ENCODE measurements around the gene ETFB.
"Not testable (repeated sequence)": the region's sequence is repeated elsewhere in the genome, so short reads cannot be mapped to it uniquely, and the experiment has no call there.

Gene ETFB

DNA sequence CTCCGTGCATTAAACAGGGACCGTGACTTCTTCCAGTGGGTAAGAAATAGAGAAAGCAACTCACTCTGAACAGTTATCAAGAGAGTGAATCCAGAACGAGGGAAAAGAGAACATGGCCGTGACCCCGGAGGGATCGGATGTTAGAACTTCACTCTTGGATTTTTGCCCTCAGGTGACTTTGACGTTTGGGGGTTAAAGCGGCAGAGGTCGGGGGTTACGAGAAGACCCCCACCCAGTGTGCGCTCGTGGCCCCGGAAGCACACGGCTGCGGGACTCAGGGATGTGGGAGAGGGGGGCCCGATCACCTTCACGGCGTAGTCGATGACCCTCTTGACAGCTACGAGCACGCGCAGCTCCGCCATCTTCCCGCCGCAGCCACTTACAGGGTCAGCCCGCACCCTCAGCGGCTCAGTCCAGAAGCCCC is at the start of gene ETFB:
Gene ETFB, minus strand, starts transcription at position 424 of the 424 bp plus-strand sequence. Its CDS starts 62 bp downstream, at position 362.
- DNase-seq (ENCODE audit: low read depth) = no peak

DNA sequence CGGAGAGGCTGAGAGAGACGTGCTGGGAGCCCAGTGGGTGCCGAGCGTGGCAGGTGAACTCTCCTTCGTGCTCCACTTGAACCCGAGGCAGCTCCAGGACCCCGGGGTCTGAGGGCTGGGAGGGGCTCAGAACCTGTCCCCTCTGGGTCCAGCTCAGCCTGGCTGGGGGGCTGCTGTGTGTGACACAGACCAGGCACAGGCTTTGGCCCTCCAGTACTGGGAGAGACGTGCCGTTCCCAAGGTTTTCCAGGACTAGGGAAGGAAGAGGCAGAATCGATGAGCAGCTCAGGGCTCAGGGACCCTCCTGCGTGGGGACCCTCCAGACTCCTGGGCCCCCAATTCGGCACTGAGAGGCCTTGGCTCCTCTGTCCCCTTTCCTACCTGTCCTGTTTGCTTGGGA is 49.0 kb upstream of the ETFB start:
- DNase-seq (ENCODE audit: low read depth) = no peak

DNA sequence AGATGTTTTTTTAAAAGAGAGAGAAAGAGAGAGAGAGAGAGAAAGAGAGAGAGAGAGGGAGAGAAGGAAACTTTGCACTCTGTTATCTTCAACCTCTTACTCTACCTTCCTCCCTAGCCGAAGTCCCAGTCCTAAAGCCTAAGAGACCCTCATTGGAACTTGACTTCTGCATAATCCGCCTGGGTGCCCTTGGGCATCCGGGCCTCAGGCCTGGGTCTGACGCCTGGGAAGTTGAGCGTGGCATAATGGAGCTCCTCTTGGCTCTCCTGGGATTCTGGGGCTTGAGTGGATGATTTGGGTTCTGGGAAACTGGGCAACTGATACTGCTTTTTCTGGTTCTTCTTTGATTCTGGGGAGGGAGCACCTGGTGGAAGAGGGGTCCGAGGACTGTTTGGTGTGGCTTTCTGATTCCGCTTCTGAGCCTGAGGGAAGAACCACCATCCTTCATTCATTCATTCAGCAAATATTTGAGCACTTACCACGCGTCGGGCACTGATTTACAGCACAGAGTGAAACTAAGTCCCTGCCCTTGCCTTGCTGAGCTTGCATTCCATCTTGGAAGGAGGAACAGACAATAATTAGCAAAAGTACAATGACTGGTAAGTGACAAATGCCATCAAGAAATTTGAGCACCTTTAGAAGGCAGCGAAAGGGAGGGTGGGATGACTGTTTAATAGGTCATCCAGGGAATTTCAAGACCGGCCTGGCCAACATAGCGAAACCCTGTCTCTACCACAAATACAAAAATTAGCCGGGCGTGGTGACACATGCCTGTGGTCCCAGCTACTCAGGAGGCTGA is 45.0 kb upstream of the ETFB start:
- DNase-seq (ENCODE audit: low read depth) = no peak

DNA sequence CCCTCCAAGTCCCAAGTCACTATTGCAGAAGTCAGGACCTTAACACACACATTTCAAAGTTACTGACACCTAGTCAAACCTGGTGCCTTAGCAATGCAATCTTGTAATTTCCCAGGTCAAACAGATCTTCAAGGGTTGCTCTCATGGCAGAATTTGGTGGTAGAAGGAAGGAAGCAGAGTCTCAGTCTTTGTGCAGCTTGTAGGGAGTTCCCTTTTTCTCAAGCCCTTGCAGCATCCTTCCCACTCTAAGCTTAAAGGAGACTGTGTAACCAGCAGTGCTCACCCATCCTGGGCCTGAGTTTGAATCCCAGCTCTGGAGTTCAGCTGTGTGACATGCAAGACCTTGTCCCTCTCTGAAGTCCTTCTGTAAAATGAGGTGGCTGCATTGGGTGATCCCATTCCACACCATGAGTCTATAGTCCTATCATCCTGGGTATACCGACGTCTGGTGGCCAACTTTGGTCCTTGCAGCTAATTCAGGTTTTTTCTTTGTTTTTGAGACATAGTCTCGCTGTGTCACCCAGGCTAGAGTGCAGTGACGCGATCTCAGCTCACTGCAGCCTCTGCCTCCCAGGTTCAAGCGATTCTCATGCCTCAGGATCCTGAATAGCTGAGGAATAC is 41.4 kb upstream of the ETFB start:
- DNase-seq (ENCODE audit: low read depth) = no peak

DNA sequence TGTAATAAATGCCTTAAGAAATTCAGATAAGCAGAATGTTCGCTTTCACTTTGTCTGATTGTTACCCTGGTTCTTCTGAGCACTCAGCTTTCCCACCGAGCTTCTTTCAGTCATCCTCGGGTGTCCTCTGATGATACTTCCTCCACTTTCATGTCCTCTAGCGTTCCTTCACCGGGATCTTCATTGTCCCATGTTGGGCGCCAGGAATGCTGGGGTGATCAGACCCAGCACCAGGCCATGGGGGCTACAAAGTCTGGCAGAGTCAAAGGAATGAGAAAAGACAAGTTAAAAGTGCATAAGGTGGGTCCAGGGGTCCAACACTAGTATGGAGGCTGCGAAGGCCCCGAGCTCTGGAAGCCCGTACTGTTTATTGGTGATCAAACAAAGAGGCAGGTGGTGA is 35.9 kb upstream of the ETFB start:
- DNase-seq (ENCODE audit: low read depth) = no peak

DNA sequence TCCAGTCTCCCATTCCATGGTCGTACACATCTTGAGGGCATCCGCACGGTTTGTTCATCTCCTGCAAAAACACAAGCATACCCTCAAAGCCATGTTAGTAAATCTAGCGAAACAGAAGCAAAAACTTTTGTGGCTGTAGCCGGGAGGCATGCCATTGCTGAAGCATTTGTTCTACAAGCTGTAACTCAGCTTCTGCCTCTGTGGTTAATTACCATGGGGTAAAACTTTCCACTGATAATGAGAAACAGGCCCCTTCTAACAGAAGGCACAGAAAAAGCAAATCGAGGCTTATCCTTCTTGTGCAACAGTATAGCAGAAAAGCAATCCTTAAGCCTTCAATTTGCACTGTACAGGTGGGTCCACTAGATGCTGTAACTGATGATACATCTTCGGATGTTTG is 33.7 kb upstream of the ETFB start:
- not testable (repeated sequence) for DNase-seq (ENCODE audit: low read depth)

DNA sequence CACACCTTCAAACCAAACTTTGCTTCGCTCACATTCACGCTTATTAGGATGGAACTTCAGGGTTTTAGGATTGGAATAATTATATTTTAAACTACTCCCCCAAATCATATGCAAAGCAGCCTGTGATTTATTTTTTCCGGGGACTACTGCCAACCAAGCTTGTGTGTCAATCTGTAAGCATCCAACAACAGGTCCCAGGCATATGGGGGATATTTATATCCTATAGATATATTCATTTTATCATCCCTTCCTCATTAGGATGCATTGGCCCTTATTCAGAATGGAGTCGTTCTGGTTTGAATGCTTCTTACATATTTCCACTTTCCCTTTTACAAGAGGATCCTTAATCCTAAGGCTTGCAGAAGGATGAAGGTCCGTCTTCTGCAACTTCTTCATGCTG is 33.0 kb upstream of the ETFB start:
- DNase-seq (ENCODE audit: low read depth) = no peak

DNA sequence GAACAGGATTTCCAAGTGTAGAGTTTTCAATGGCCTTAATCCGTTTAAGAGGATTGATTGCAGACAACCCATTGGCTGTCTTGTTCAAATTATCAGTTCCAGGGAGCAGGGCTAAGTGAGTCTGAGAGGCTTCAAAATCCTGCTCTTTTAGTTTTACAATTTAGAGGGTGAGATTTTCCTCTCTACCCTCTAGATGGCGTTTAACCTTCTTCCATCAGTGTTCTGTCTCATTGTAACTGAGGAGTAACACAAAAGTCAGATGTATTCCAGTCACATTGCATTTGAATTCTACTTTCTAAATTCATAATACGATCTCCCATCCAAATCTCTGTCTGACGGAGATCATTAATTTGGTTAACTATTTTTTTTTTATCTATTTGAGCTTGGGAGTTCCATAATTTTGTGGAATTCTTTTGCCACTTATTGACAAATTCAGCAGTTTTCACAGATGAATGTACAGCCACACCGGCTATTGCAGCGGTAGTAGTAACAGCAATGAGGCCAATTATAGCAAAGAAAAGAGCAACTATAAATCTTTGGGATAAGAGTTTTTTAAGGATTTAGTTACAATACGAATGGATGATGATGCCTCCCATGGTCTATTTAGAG is 32.0 kb upstream of the ETFB start:
- no peak for DNase-seq (ENCODE audit: low read depth)

DNA sequence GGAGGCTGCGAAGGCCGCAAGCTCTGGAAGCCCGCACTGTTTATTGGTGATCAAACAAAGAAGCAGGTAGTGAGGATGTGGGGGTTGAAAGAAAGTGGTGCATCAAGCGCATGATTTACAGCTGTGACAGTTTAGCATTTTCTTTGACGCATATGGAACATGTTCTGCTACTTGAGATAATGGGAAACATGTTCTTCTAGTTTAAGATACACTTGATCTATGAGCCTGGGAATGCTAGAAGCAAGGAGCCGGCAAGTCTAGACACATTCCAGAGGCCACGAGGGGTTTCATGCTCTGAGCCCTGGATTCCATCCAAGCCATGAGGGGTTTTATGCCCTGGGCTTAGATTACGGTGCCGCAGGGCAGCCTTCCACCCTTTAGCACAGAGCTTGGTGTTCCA is 31.3 kb upstream of the ETFB start:
- not testable (repeated sequence) for DNase-seq (ENCODE audit: low read depth)

DNA sequence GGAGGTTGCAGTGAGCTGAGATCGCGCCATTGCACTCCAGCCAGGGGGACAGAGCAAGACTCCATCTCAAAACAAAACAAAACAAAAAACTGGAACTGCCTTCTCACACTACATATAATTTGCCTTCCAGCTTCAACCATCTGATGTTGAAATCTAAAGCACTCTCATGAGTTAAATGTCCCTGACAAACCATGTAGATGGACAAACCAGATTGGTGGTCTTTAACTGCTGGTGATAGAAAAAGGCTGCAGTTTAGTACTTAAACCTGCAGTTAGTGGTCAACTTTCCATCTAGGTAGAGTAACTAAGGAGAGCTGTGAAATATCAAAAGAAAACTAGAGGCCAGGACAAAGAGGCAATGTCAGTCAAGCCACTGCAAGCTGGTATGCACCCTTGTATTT is 30.0 kb upstream of the ETFB start:
- no peak for DNase-seq (ENCODE audit: low read depth)

DNA sequence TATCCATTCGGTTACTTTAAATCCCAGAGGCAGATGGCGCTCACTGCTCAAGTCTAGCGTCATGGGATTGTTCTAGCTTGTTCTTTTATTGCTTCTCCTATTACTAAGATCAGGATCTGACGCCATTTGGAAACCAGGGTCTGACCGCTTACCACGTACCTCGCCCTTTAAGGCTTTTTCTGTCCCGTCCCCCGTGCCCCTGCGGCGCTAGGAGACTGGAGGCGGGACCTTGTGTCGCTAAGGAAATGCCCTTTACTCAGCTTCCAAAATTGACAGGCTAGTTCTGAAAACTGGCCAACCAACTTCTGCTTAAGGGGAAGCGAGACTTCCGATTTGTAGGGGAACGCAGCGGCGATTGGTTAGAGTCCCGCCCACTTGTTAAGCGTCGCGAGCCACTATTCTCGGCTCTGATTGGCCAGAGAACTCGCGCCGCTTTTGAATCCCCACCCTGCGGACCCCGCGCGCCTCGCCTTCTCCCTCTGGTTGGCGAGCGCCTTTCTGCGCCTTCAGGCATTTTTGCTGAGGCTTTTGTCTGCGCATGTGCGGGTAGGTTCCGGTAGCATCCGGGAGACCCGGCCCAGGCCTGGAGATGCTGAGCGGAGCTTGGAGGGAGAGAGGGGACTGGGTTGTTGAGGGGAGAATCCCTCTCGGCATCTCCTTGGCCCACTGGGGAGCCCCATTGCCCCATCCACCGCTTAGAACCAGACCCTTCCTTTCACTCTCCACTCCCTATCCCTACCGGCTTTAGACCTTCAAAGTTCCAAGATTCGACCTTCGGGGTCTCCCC is 28.1 kb upstream of the ETFB start:
- peak; percentile 67 for DNase-seq (ENCODE audit: low read depth)

DNA sequence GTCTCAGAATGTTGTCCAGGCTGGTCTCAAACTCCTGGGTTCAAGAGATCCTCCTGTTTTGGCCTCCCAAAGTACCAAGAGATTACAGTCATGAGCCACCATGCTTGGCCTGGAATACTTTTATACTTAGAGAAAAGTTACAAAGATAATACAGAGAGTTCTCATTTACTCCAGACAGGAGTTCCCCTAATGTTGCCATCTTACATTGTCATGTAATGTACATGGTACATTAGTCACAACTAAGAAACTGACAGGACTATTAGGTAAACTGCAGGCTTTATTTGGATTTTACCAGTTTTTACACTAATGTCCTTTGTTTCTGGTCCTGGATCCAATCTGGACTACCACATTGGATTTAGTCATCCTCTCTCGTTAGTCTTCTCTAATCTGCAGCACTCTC is 26.5 kb upstream of the ETFB start:
- no peak for DNase-seq (ENCODE audit: low read depth)

DNA sequence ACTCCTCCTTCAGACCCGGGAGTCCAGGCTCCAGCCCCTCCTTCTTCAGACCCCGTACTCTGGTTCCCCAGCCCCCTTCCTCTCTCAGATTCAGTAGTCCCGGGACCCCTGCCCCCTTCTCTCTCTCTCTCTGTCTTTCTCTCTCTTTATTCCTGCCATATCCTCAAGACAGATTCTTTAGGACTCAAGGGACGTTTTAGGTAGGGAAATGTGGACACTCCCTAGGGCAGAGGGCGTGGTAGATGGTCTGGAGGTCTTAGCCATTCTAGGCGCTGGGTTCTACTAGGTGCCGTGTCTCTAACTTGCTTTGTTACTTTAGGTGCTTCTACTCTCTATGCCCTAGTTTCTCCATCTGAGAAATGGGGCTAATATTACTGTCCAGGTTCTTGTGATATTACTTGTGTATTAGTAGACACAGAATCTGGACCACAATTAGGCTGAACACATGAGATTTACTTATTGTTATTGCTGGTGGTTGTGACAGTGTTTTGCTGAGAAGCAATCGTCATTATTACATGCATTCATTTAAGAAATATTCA is 25.0 kb upstream of the ETFB start:
- no peak for DNase-seq (ENCODE audit: low read depth)

DNA sequence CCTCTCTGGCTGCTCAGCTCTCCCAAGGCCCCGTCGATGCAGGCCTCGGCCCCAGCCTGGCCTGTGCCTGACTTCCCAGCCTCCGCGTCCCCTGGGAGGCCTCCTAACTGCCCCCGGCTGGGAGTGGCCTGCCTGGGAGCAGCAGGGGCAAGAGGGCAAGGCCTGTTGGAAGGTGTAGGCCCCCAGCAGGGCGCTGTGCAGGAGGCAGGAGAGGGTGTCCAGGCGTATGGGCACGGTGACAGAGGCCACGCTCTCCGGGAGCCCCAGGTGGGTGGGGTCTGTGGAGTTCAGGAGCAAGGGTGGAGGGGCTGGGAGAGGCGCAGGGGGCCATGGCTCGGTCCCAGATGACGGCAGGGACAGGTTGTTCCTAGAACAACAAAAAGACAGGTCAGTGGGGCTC is 23.0 kb upstream of the ETFB start:
- no peak for DNase-seq (ENCODE audit: low read depth)

DNA sequence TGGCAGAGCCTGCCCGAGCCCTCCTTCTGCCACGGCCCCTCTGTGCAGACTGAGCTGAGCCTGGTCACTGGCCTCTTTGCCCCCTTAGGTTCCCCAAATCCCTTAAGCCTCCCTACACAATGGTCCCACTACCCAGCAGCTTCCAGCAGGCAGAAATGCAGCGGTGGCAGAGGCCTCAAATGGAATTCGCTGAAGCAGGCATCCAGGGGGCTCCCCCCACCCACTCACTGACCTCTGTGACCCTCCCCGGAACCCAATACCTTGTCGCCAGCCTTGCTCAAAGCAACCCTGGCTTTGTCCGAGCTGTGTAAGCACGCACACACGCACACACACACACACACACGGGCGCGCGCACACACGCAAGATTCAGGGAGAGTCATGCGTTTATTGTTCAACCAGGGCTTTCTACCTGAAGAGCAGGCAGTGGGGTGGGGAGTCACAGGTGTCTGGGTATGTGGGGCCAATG is 21.8 kb upstream of the ETFB start, which contains the start of gene LIM2:
Gene LIM2, minus strand, starts transcription at position 51 of the 466 bp plus-strand sequence. CDS start 531 bp downstream, outside the sequence.
- DNase-seq (ENCODE audit: low read depth) = no peak

DNA sequence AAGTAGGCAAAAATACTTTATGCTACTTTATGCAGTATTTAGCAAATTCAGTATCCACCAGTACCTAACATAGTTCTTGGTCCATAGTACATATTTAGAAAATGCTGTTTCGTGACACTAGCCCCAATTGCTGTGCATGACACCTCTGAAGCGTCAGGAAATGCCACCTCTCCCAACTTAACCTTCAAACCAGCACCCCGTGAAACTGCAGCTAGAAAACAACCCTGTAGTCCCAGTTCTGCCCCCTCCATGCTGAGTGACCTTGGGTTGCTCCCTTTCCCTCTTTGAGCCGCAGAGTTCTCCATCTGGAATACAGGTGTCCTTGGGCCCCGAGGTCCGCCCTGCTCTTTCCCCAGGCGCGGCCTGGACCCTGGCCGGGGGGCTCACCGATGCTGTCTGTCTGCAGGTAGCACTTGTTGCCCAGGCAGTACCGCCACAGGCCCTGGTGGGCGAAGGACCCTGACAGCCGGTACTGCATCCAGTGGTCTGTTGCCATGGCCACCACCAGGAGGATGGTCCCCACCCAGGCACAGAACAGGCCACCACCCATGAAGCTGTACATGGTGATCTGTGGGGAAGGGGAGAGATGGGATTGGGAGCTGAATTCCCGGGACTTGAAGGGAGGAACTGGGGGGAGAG is 20.8 kb upstream of the ETFB start:
- no peak for DNase-seq (ENCODE audit: low read depth)

DNA sequence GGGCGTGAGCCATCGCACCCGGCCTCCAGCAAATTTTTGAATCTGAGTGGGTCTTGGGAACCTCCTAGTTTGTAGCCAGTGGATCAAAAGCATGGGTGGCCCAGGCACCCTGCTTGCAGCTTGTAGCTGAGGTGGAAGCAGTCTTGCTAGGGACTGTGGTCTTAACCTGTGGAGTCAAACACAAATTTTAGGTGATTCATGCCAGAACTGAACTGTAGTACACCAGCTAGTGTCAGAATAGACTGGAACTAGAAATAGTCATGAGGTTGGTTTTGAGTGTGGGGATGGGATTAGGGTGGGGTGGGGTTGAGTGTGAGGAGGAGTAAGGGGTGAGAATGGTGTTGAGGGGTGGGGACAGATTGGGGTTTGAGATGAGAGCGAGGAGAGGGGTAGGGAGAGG is 15.8 kb upstream of the ETFB start:
- no peak for DNase-seq (ENCODE audit: low read depth)

DNA sequence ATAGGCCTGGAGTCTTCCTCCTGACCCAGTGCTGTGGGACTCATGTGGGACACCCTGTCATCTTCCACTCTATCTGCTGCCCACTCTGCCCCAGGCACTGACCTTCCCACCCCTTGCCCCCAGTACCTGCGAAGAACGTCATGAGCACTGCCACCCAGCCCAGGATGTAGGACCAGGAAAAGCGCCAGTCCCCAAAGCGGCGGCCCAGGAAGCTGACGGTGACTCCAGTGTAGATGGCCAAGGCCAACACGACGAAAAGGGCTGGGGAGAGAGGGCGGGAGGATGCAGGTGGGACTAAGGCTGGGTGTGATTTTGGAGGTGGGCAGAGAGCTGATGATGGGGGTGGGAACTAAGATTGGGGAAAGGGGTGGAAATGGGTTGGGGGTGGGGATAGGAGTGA is 14.2 kb upstream of the ETFB start:
- no peak for DNase-seq (ENCODE audit: low read depth)

DNA sequence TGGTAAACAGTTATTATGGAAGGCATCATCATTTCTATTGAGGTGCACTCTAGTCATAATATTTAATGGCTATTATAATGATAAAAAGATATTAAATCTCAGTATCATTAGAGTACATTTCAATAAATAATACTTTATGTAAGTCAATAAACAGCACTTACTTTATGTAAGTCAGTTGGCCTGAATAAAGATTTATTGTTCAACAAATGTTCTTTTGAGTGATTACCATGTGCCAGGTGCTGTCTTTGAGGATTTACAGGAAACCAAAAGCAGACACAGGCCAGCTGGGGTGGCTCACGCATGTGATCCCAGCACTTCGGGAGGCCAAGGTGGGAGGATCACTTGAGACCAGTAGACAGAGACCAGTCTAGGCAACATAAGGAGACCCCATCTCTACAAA is 11.2 kb upstream of the ETFB start:
- no peak for DNase-seq (ENCODE audit: low read depth)

DNA sequence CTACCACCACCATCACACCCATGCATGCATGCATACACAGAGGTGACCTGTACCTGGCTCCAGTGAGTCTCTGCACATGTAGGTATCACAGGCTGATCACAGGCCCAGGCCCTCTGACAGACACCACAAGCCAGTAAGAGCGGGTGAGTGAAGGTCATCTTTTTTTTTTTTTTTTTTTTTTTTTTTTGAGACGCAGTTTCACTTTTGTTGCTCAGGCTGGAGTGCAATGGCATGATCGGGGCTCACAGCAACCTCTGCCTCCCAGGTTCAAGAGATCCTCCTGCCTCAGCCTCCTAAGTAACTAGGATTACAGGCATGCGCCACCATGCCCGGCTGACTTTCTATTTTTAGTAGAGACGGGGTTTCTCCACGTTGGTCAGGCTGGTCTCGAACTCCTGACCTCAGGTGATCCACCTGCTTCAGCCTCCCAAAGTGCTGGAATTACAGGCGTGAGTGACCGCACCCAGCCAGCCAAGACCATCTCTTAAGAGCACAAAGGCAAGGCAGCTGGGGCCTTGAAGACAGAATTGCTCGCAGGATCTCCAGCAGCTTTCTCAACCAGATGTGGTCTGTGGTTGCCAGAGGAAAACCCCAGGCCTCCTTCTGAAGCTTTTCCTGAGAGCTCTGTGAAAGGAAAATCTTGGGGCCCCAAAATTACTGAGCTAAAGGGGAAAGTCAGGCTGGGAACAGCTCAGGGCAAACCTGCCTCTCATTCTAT is 9.5 kb upstream of the ETFB start:
- no peak for DNase-seq (ENCODE audit: low read depth)
